AG04450 (cell line): ENCODE measurements around the gene CTH. TPM values are rescaled to one million over a fixed set of nuclear protein-coding genes. Genes with fewer than 3 reads are reported as not detected.

ENCODE experiments used
- CTCF ChIA-PET: fragments of 300-600, 350-600 bp; formaldehyde crosslinking; extraction: SDS; loops from one replicate; lab custom pipeline; 2022; ENCODE audit warnings: antibody characterized with exemption, inconsistent platforms; lab: Charles Lee
- POLR2A ChIA-PET: fragments of 350-600 bp; formaldehyde crosslinking; extraction: SDS; loops from one replicate; lab custom pipeline; 2021; ENCODE audit warnings: antibody characterized with exemption, inconsistent platforms; lab: Yijun Ruan, JAX
- DNase-seq: peaks from one replicate; pipeline ENCODE4 v3.0.0-alpha.2; 2011; ENCODE audit warnings: low read depth, low spot score
- H3K27ac ChIP-seq: one replicate; pipeline ENCODE4 v1.5.1; 2012; ENCODE audit warnings: low read depth, low read length, control low read depth
- H3K27me3 ChIP-seq: one replicate; pipeline ENCODE4 v1.6.0; 2012; ENCODE audit warnings: low read length; ENCODE audit not compliant: control insufficient read depth, insufficient read depth
- H3K4me3 ChIP-seq: 2 replicates; pipeline ENCODE4 v1.5.1; 2011; ENCODE audit warnings: mild to moderate bottlenecking, low read depth, low read length, control low read depth
- H3K9me3 ChIP-seq: 2 replicates; pipeline ENCODE4 v1.5.1; 2012; ENCODE audit warnings: low read length; ENCODE audit not compliant: control insufficient read depth, insufficient read depth
- polyA plus RNA-seq: library from polyadenylated mRNA; depleted of rRNA; stranded (reverse); fragments of >200 nt; gene quantifications from 2 replicates; pipeline ENCODE4 v1.2.3, GENCODE V29; 2011
- TF ChIP-seq, protein P1 (sequence below): IDR thresholded peaks from 2 replicates; pipeline ENCODE4 v1.5.1; 2011; ENCODE audit warnings: low read depth, low read length, control low read depth, inconsistent platforms

Gene CTH
- polyA plus RNA-seq, 1 experiment = 9.6 TPM

DNA sequence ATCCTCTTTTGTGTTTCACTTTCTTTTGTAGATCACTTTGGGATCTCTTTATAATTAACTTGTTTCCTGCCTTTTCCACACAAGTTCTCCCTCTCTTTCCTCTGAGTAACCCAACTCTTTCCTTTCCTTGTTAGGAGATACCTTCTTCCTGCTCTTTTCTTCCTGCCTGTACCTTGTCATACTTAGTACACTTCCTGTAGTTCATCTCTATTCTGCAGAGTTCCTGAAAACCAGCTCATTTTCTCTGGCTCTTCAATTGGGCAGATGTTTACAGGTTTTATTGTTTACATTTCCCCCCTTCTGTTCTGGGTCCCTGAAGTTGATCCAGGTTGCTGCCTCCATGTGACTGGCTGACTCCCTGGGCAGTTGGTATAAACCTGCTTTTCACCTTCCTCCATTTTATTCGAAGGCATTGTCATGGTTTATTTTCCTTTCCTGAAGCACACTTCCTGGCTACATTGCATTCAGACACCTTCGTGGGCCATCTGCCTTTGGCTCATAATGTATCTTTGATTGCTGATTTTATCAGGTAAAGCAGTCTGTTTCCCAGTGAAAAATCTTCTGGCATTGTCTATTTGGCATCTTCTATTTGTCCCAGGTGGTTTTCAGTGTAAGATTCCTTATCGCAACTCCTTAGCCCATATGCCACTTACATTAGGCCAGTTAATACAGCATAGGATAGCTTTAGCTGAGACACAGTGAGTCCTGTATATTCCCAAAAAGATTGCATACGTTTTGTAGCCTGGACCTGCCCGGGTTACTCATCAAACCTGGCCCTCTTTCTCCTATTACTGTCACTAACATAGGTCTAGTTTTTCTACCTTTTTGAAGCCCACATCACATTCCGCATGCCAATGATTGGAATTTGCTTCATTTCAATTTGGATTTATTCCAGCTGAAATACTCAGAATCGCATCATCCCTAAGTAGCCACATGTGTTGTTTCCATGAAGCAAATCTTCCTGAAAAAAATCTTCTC, 15.4 kb downstream of the CTH start:
- POLR2A ChIA-PET = no interaction called here
- DNase-seq = no peak
- CTCF ChIA-PET = interaction anchor here (1.3 kb wide), 1 partner anchor 12 kb away, joined by 5 read pairs; no protein-coding TSS in a partner anchor

GRCh38 chr1:70427976-70428375, 16.9 kb downstream of the CTH start:
- no peak overlapping the region for H3K27ac ChIP-seq
- H3K9me3 ChIP-seq = no peaks in the 10 kb centered on the region
- CTCF ChIA-PET = no interaction called here
- TF ChIP-seq, protein P1, sequence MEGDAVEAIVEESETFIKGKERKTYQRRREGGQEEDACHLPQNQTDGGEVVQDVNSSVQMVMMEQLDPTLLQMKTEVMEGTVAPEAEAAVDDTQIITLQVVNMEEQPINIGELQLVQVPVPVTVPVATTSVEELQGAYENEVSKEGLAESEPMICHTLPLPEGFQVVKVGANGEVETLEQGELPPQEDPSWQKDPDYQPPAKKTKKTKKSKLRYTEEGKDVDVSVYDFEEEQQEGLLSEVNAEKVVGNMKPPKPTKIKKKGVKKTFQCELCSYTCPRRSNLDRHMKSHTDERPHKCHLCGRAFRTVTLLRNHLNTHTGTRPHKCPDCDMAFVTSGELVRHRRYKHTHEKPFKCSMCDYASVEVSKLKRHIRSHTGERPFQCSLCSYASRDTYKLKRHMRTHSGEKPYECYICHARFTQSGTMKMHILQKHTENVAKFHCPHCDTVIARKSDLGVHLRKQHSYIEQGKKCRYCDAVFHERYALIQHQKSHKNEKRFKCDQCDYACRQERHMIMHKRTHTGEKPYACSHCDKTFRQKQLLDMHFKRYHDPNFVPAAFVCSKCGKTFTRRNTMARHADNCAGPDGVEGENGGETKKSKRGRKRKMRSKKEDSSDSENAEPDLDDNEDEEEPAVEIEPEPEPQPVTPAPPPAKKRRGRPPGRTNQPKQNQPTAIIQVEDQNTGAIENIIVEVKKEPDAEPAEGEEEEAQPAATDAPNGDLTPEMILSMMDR = no peak
- POLR2A ChIA-PET = no interaction called here
- no peak overlapping the region for H3K4me3 ChIP-seq
- no peak for DNase-seq
- no peaks in the 10 kb centered on the region for H3K27me3 ChIP-seq

More for the DNA sequence above, 15.4 kb downstream of the CTH start:
- Histone ChIP-seq H3K27ac (no peak overlapping the region), H3K9me3 (no peaks in the 10 kb centered on the region), H3K4me3 (no peak overlapping the region), H3K27me3 (no peaks in the 10 kb centered on the region)
- TF ChIP-seq, protein P1 = no peak

- no peak overlapping the region for H3K27ac ChIP-seq
- H3K9me3 ChIP-seq = no peaks in the 10 kb centered on the region
- no peak overlapping the region for H3K4me3 ChIP-seq
- CTCF ChIA-PET = no interaction called here
- DNase-seq = no peak
- no peaks in the 10 kb centered on the region for H3K27me3 ChIP-seq
- POLR2A ChIA-PET = no interaction called here
- TF ChIP-seq, protein P1 = no peak
These were observed 18.2 kb downstream of the CTH start for GRCh38 chr1:70429219-70429618.

DNA sequence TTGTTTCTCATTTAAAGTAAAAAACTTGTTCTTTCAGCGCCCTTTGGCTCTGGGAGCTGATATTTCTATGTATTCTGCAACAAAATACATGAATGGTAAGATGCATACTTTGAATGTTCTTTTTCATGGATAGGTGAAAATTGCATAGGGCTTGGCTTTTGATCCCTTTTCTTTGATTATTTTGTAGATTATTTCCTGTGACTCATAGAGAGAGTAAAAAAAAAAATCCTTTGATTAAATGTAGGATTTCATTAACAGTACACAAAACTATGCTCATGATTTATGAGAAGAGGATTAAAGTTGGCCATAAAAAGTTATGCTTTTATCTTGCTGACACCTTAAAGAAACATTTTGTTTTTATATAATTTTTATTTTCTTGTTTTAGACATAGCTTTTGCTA, 18.7 kb downstream of the CTH start:
- TF ChIP-seq, protein P1 = no peak
- H3K9me3 ChIP-seq = no peaks in the 10 kb centered on the region
- CTCF ChIA-PET = no interaction called here
- H3K27ac ChIP-seq = no peak overlapping the region
- DNase-seq = no peak
- H3K4me3 ChIP-seq = no peak overlapping the region
- POLR2A ChIA-PET = no interaction called here
- H3K27me3 ChIP-seq = no peaks in the 10 kb centered on the region

DNA sequence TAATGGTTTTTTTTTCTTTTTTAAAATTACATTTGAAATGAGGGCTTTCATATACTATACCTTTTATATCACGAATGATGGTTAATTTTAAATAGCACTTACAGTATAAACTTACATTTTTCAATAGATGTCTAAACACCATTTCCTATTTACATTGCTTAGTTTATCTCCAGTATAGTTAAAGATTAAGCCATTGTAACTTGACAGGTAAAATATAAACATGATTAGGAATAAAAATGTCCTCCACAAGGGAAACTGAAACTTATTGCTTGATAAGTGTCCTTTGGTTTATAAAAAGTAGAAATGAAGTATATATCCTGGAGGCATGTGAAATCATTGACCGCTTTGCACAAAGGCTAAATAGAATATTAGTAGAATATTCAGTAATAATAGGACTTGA, 20.2 kb downstream of the CTH start:
- no peak for DNase-seq
- Histone ChIP-seq H3K4me3 (no peak overlapping the region), H3K27me3 (no peaks in the 10 kb centered on the region), H3K9me3 (no peaks in the 10 kb centered on the region), H3K27ac (no peak overlapping the region)
- TF ChIP-seq, protein P1 = no peak
- ChIA-PET CTCF (no interaction called here), POLR2A (no interaction called here)
